Kidney (tissue), 14 donors: ENCODE measurements around the gene EEIG2. TPM values are rescaled to one million over a fixed set of nuclear protein-coding genes. Genes with fewer than 3 reads are reported as not detected.
"Not testable (repeated sequence)": the region's sequence is repeated elsewhere in the genome, so short reads cannot be mapped to it uniquely, and the experiment has no call there.

ENCODE experiments used
- DNase-seq, 5 donors: peaks; one replicate each; pipeline ENCODE4 v3.0.0-alpha.2; 2013 to 2020
- FAIRE-seq: peaks from 2 replicates; lab custom pipeline; 2012; peaks lifted over from hg19 to GRCh38; lab: Jason Lieb, UNC
- H3K27ac ChIP-seq, 2 donors: one replicate each; pipeline ENCODE4 v1.7.0; 2013; ENCODE audit warnings: low read depth in 2 of 2, low read length in 2 of 2, inconsistent platforms in 1 of 2
- H3K27me3 ChIP-seq: one replicate; pipeline ENCODE4 v1.7.1; 2013; ENCODE audit warnings: low read length, inconsistent platforms; ENCODE audit not compliant: control insufficient read depth, insufficient read depth
- H3K36me3 ChIP-seq, 3 donors: one replicate each; pipeline versions ENCODE4 v1.7.0 to v1.7.1; 2013; ENCODE audit warnings: low read length in 3 of 3, control low read depth in 1 of 3, inconsistent platforms in 1 of 3; ENCODE audit not compliant: insufficient read depth in 3 of 3, control insufficient read depth in 2 of 3
- H3K4me1 ChIP-seq, 3 donors: one replicate each; pipeline versions ENCODE4 v1.7.0 to v1.7.1; 2013; ENCODE audit warnings: low read length in 3 of 3, inconsistent platforms in 1 of 3, low read depth in 1 of 3; ENCODE audit not compliant: control insufficient read depth in 2 of 3, insufficient read depth in 2 of 3
- H3K4me3 ChIP-seq, 3 donors: one replicate each; pipeline versions ENCODE4 v1.7.0 to v1.8.1; 2013; ENCODE audit warnings: low read length in 3 of 3, control low read depth in 1 of 3, inconsistent platforms in 1 of 3
- H3K9ac ChIP-seq, 3 donors: one replicate each; pipeline versions ENCODE4 v1.7.0 to v1.7.1; 2013; ENCODE audit warnings: low read length in 3 of 3, control low read depth in 1 of 3, inconsistent platforms in 1 of 3
- H3K9me3 ChIP-seq, 3 donors: one replicate each; pipeline versions ENCODE4 v1.7.0 to v1.7.1; 2013; ENCODE audit warnings: low read length in 3 of 3, control low read depth in 1 of 3, inconsistent platforms in 1 of 3; ENCODE audit not compliant: control insufficient read depth in 2 of 3, insufficient read depth in 1 of 3
- CTCF ChIP-seq: IDR thresholded peaks from 3 replicates; pipeline ENCODE4 v1.5.1; 2012; ENCODE audit warnings: mild to moderate bottlenecking, moderate library complexity, borderline replicate concordance; ENCODE audit not compliant: insufficient read depth; ENCODE audit errors: extremely low read depth
- intact Hi-C: fragments of 100-400 bp; cut with DNase I; formaldehyde crosslinking; loops from one replicate; pipeline ENCODE4 v1.11.1; 2022
- polyA plus RNA-seq: library from polyadenylated mRNA; stranded (reverse); fragments of 350-450 nt; fragmentation: Illumina TruSeq; extraction: RNeasy Lipid Tissue Mini Kit (QIAGEN cat#74804); gene quantifications from one replicate; pipeline ENCODE4 v1.2.3, GENCODE V29; 2014; ENCODE audit warnings: low read depth, low replicate concordance; ENCODE audit not compliant: insufficient read depth
- total RNA-seq: library from RNA; stranded (reverse); fragmentation: NEBNext Ultra II Directional; extraction: Animal tissue kit (Norgen Biotek cat#: 25700); gene quantifications from one replicate; pipeline ENCODE4 v1.2.1, GENCODE V29; 2021
- donor health status: control.
- donor health status: control.
- donor health status: control.
- donor health status: control.
- donor health status: control.
- donor health status: DM: yes; HTN: yes; CAD: no.
- donor health status: Normal renal cell carcinoma (clear cell type).

EEIG2 gene
- total and polyA plus RNA-seq, 2 donors from 2014 or later = 1.7 to 8.3 TPM

GRCh38 chr1:108537976-108538375 is 21.9 kb upstream of the EEIG2 start:
- DNase-seq (no peak), FAIRE-seq (no peak)
- intact Hi-C loops = no loop called here
- TF ChIP-seq CTCF = no peak
- H3K4me1 ChIP-seq = no peaks in the 10 kb centered on the region
- H3K27me3 ChIP-seq = no peaks in the 10 kb centered on the region
- H3K4me3 ChIP-seq = no peak overlapping the region
- no peaks in the 10 kb centered on the region for H3K36me3 ChIP-seq
- no peaks in the 10 kb centered on the region for H3K9me3 ChIP-seq
- no peak overlapping the region for H3K9ac ChIP-seq
- H3K27ac ChIP-seq = no peak overlapping the region

GRCh38 chr1:108540977-108541376 is 18.9 kb upstream of the EEIG2 start:
- Histone ChIP-seq H3K9ac (no peak overlapping the region), H3K9me3 (no peaks in the 10 kb centered on the region), H3K4me3 (no peak overlapping the region), H3K27ac (no peak overlapping the region), H3K27me3 (no peaks in the 10 kb centered on the region), H3K4me1 (no peaks in the 10 kb centered on the region), H3K36me3 (no peaks in the 10 kb centered on the region)
- no peak for TF ChIP-seq CTCF
- DNase-seq = no peak
- FAIRE-seq = no peak
- intact Hi-C loops = no loop called here

GRCh38 chr1:108541861-108542260 is 18.0 kb upstream of the EEIG2 start:
- Histone ChIP-seq H3K27me3 (no peaks in the 10 kb centered on the region), H3K9ac (no peak overlapping the region), H3K4me3 (no peak overlapping the region), H3K36me3 (no peaks in the 10 kb centered on the region), H3K4me1 (no peaks in the 10 kb centered on the region), H3K9me3 (no peaks in the 10 kb centered on the region), H3K27ac (no peak overlapping the region)
- intact Hi-C loops = no loop called here
- DNase-seq = no peak
- no peak for TF ChIP-seq CTCF
- FAIRE-seq = no peak

- intact Hi-C loops, H3K36me3 ChIP-seq, H3K4me1 ChIP-seq, DNase-seq, H3K9me3 ChIP-seq, FAIRE-seq, H3K27me3 ChIP-seq, H3K4me3 ChIP-seq, H3K9ac ChIP-seq, H3K27ac ChIP-seq: not testable (repeated sequence)
Observed at GRCh38 chr1:108547493-108547892, 12.4 kb upstream of the EEIG2 start.
